Measurements from ENCODE around the gene IKZF3. TPM values are rescaled to one million over a fixed set of nuclear protein-coding genes. Genes with fewer than 3 reads are reported as not detected.

The IKZF3 gene
- total RNA-seq, 1 experiment from 2014 or later, result not detected

DNA sequence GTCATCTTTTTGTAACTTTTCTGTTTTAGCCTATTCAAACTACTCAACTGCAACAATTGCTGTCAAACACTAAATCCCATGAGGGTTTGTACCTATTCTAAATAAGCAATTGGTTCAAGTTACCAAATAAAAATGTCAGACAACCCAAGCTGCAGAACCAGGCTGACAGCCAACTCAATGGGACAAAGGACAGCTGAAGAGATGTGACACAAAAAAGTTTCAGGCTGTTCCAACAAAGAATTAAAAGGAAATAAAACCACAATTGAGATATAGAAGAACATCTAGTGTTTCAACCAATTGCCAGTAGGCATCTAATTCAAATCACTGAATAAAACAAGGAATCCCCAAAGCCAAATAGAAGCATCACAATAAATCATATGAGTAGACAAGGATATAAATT is 77.1 kb downstream of the IKZF3 start:
- H3K36me3 ChIP-seq (ENCODE audit: low read depth, low read length), result no peaks in the 10 kb centered on the region
- peaks cover 10% of the 10 kb centered on the region for H3K4me1 ChIP-seq (ENCODE audit: insufficient read depth, low read length)
- TF ChIP-seq EZH2 (IDR thresholded peaks at IDR 0.05; ENCODE audit: low read length, unreplicated experiment) (no peak), EZH2phosphoT487 (IDR thresholded peaks at IDR 0.05; ENCODE audit: borderline replicate concordance, low read length) (no peak)
- ChIA-PET POLR2A (ENCODE audit: unreplicated experiment) (no interaction called here), CTCF (no interaction called here)
- intact Hi-C loops (cut with micrococcal nuclease), result no loop called here
- DNase-seq (no peak), ATAC-seq (no peak)
- H3K9me2 ChIP-seq (replicated peaks; ENCODE audit: low read length), result no peaks in the 10 kb centered on the region
- no TSS peak for BruUV-seq (replicated peaks)
- H3K27me3 ChIP-seq (ENCODE audit: low read length), result peaks cover 8% of the 10 kb centered on the region; the same call in 1 of the 2 replicates
- H3F3A ChIP-seq (ENCODE audit: low read length, unreplicated experiment), result no peaks in the 10 kb centered on the region
- H3K9me3 ChIP-seq (ENCODE audit: low read length), result no peaks in the 10 kb centered on the region
- no peaks in the 10 kb centered on the region for H4K20me1 ChIP-seq (ENCODE audit: low read length)
- H3K9ac ChIP-seq (ENCODE audit: low read length), result no peak overlapping the region
- no peak overlapping the region for H3K4me2 ChIP-seq (ENCODE audit: low read length)
- H3K79me2 ChIP-seq (ENCODE audit: low read length), result no peaks in the 10 kb centered on the region
- H3K4me3 ChIP-seq (ENCODE audit: low read length), result no peak overlapping the region
- H2AFZ ChIP-seq (ENCODE audit: low read length), result no peak overlapping the region
- H3K27ac ChIP-seq (ENCODE audit: low read length), result no peak overlapping the region

DNA sequence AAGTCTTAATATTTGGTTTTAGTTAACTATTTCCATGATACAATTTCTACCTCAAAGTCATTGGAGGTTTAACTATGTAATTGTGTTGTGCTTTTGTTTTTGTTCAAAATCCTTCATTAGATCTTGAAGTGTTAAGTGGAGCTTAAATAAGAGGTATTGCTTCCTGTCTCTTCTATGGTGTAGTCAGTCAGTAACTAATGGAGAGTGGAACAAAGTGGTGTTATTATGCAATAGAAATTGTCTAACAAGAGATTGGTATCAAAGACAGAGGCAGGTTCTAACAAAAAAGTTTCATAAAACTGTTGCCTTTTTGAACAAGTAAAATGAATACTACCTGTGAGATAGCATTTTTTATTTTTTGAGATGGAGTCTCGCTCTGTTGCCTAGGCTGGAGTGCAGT is 81.1 kb downstream of the IKZF3 start:
- Histone ChIP-seq H3K36me3 (ENCODE audit: low read depth, low read length) (no peaks in the 10 kb centered on the region), H3K9me2 (replicated peaks; ENCODE audit: low read length) (no peaks in the 10 kb centered on the region), H3K9ac (ENCODE audit: low read length) (no peak overlapping the region), H3K4me2 (ENCODE audit: low read length) (no peak overlapping the region), H3K9me3 (ENCODE audit: low read length) (no peaks in the 10 kb centered on the region), H2AFZ (ENCODE audit: low read length) (no peak overlapping the region), H3K27ac (ENCODE audit: low read length) (no peak overlapping the region), H3F3A (ENCODE audit: low read length, unreplicated experiment) (no peaks in the 10 kb centered on the region), H3K4me1 (ENCODE audit: insufficient read depth, low read length) (peaks cover 14% of the 10 kb centered on the region), H3K27me3 (ENCODE audit: low read length) (no peaks in the 10 kb centered on the region), H3K79me2 (ENCODE audit: low read length) (no peaks in the 10 kb centered on the region), H4K20me1 (ENCODE audit: low read length) (no peaks in the 10 kb centered on the region), H3K4me3 (ENCODE audit: low read length) (no peak overlapping the region)
- ATAC-seq, result no peak
- intact Hi-C loops (cut with micrococcal nuclease), result no loop called here
- no peak for DNase-seq
- no TSS peak for BruUV-seq (replicated peaks)
- CTCF ChIA-PET, result no interaction called here
- TF ChIP-seq, protein P1, sequence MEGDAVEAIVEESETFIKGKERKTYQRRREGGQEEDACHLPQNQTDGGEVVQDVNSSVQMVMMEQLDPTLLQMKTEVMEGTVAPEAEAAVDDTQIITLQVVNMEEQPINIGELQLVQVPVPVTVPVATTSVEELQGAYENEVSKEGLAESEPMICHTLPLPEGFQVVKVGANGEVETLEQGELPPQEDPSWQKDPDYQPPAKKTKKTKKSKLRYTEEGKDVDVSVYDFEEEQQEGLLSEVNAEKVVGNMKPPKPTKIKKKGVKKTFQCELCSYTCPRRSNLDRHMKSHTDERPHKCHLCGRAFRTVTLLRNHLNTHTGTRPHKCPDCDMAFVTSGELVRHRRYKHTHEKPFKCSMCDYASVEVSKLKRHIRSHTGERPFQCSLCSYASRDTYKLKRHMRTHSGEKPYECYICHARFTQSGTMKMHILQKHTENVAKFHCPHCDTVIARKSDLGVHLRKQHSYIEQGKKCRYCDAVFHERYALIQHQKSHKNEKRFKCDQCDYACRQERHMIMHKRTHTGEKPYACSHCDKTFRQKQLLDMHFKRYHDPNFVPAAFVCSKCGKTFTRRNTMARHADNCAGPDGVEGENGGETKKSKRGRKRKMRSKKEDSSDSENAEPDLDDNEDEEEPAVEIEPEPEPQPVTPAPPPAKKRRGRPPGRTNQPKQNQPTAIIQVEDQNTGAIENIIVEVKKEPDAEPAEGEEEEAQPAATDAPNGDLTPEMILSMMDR (conservative IDR thresholded peaks at IDR 0.05; ENCODE audit: low read depth, low read length), result no peak
- TF ChIP-seq EZH2phosphoT487 (IDR thresholded peaks at IDR 0.05; ENCODE audit: borderline replicate concordance, low read length), result no peak
- no peak for TF ChIP-seq EZH2 (IDR thresholded peaks at IDR 0.05; ENCODE audit: low read length, unreplicated experiment)
- POLR2A ChIA-PET (ENCODE audit: unreplicated experiment), result no interaction called here

DNA sequence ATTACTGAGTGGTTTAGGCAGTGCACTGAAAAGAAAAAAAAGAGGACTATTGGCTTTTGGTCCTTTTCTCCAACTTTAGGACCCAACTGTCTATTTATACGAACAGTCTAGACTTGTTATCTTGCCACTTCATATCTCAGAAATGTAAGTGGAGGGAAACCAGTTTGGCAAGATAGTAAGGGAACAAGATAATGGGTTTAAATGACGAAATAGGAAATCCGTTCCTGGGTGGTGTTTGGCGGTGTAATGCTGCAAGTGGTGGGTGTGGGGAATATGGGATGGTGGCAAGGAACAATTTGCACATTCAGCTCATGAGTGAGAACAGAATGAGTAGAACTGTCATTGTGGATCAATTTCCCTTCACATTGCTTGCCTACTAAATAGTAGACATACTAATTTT is 81.6 kb downstream of the IKZF3 start:
- BruUV-seq (replicated peaks), result no TSS peak
- ChIA-PET CTCF (no interaction called here), POLR2A (ENCODE audit: unreplicated experiment) (no interaction called here)
- intact Hi-C loops (cut with micrococcal nuclease), result no loop called here
- H3K27ac ChIP-seq (ENCODE audit: low read length), result no peak overlapping the region
- no peaks in the 10 kb centered on the region for H3K9me3 ChIP-seq (ENCODE audit: low read length)
- ATAC-seq, result no peak
- peaks cover 2% of the 10 kb centered on the region for H3K27me3 ChIP-seq (ENCODE audit: low read length)
- H3K36me3 ChIP-seq (ENCODE audit: low read depth, low read length), result no peaks in the 10 kb centered on the region
- no peaks in the 10 kb centered on the region for H3K79me2 ChIP-seq (ENCODE audit: low read length)
- H3F3A ChIP-seq (ENCODE audit: low read length, unreplicated experiment), result no peaks in the 10 kb centered on the region
- H3K4me3 ChIP-seq (ENCODE audit: low read length), result no peak overlapping the region
- no peaks in the 10 kb centered on the region for H4K20me1 ChIP-seq (ENCODE audit: low read length)
- no peak overlapping the region for H2AFZ ChIP-seq (ENCODE audit: low read length)
- no peak overlapping the region for H3K9ac ChIP-seq (ENCODE audit: low read length)
- peak overlapping the region; percentile 55 for H3K4me2 ChIP-seq (ENCODE audit: low read length)
- peaks cover 14% of the 10 kb centered on the region for H3K4me1 ChIP-seq (ENCODE audit: insufficient read depth, low read length)
- TF ChIP-seq, protein P1 (conservative IDR thresholded peaks at IDR 0.05; ENCODE audit: low read depth, low read length), result no peak
- TF ChIP-seq EZH2phosphoT487 (IDR thresholded peaks at IDR 0.05; ENCODE audit: borderline replicate concordance, low read length), result no peak
- DNase-seq, result peak; percentile 51
- H3K9me2 ChIP-seq (replicated peaks; ENCODE audit: low read length), result no peaks in the 10 kb centered on the region
